KMS-11 (cell line): ENCODE results near the gene SPRR2B.
"Not testable (repeated sequence)": the region's sequence is repeated elsewhere in the genome, so short reads cannot be mapped to it uniquely, and the experiment has no call there.

ENCODE experiments used
- H2AFZ ChIP-seq: fragments of 200-600 bp; sonication (generic); 2 replicates; pipeline ENCODE4 v1.6.1; 2016; ENCODE audit warnings: antibody characterized with exemption, mixed run types, low read depth
- H3K27ac ChIP-seq: fragments of 200-600 bp; sonication (generic); 2 replicates; pipeline ENCODE4 v1.6.1; 2016; ENCODE audit warnings: mild to moderate bottlenecking, mixed run types
- H3K27me3 ChIP-seq: fragments of 200-600 bp; sonication (generic); 2 replicates; pipeline ENCODE4 v1.6.1; 2017; ENCODE audit warnings: mild to moderate bottlenecking, low read depth, mixed run types, moderate library complexity; ENCODE audit not compliant: insufficient read depth
- H3K36me3 ChIP-seq: fragments of 200-600 bp; sonication (generic); 2 replicates; pipeline ENCODE4 v1.6.1; 2017; ENCODE audit warnings: mild to moderate bottlenecking, mixed run types; ENCODE audit not compliant: insufficient read depth
- H3K4me1 ChIP-seq: fragments of 200-600 bp; sonication (generic); 2 replicates; pipeline ENCODE4 v1.6.1; 2016; ENCODE audit warnings: mild to moderate bottlenecking, low read depth, mixed run types; ENCODE audit not compliant: poor library complexity, severe bottlenecking
- H3K4me2 ChIP-seq: fragments of 200-600 bp; sonication (generic); 2 replicates; pipeline ENCODE4 v1.7.0; 2016; ENCODE audit warnings: mild to moderate bottlenecking, mixed run types
- H3K4me3 ChIP-seq: fragments of 200-600 bp; sonication (generic); IDR thresholded peaks from 2 replicates; pipeline ENCODE4 v1.6.1; 2017; ENCODE audit warnings: low read depth, low read length, mixed read lengths; ENCODE audit not compliant: insufficient read depth
- H3K79me2 ChIP-seq: fragments of 200-600 bp; sonication (generic); 2 replicates; pipeline ENCODE4 v1.6.1; 2016; ENCODE audit warnings: low read depth, mixed run types; ENCODE audit not compliant: insufficient read depth
- H3K9ac ChIP-seq: fragments of 200-600 bp; sonication (generic); 2 replicates; pipeline ENCODE4 v1.6.1; 2016; ENCODE audit warnings: mild to moderate bottlenecking, mixed run types
- H4K20me1 ChIP-seq: fragments of 200-600 bp; sonication (generic); 2 replicates; pipeline ENCODE4 v1.6.1; 2016; ENCODE audit warnings: mild to moderate bottlenecking, mixed run types; ENCODE audit not compliant: insufficient read depth
- CTCF ChIP-seq: fragments of 200-600 bp; sonication (generic); conservative IDR thresholded peaks from 2 replicates; pipeline ENCODE4 v1.6.1; 2017; ENCODE audit warnings: low read depth, mild to moderate bottlenecking, antibody characterized with exemption, low read length, moderate library complexity, mixed read lengths

Gene SPRR2B

GRCh38 chr1:153058826-153059784 is 12.3 kb downstream of the SPRR2B start:
- Histone ChIP-seq H2AFZ (no peak overlapping the region), H3K79me2 (no peaks in the 10 kb centered on the region), H3K36me3 (no peaks in the 10 kb centered on the region), H3K27me3 (no peaks in the 10 kb centered on the region), H3K4me1 (peaks cover 6% of the 10 kb centered on the region), H3K4me3 (no peak overlapping the region), H3K9ac (no peak overlapping the region), H3K27ac (no peak overlapping the region), H4K20me1 (no peaks in the 10 kb centered on the region), H3K4me2 (no peak overlapping the region)
- TF ChIP-seq CTCF = no peak

GRCh38 chr1:153058154-153058553 is 13.3 kb downstream of the SPRR2B start:
- no peaks in the 10 kb centered on the region for H3K79me2 ChIP-seq
- no peaks in the 10 kb centered on the region for H4K20me1 ChIP-seq
- no peak overlapping the region for H2AFZ ChIP-seq
- H3K36me3 ChIP-seq = no peaks in the 10 kb centered on the region
- H3K27ac ChIP-seq = no peak overlapping the region
- no peaks in the 10 kb centered on the region for H3K27me3 ChIP-seq
- no peak overlapping the region for H3K4me3 ChIP-seq
- no peak overlapping the region for H3K4me2 ChIP-seq
- peak; percentile 47; the same call in 1 of the 2 replicates for TF ChIP-seq CTCF
- peaks cover 6% of the 10 kb centered on the region for H3K4me1 ChIP-seq
- no peak overlapping the region for H3K9ac ChIP-seq

GRCh38 chr1:153057375-153057774 is 14.0 kb downstream of the SPRR2B start, which contains the start of gene SPRR2A:
Gene SPRR2A (minus strand): TSS chr1:153057512. CDS start chr1:153056735, 777 bp downstream.
- no peak within 1 kb of the TSS for H3K4me2 ChIP-seq
- no peak within 1 kb of the TSS for H2AFZ ChIP-seq
- no peak within 1 kb of the TSS for H3K4me3 ChIP-seq
- H3K4me1 ChIP-seq = peaks cover 6% of the 10 kb centered on the region
- no peak for TF ChIP-seq CTCF
- no peaks in the 10 kb centered on the region for H4K20me1 ChIP-seq
- H3K27ac ChIP-seq = no peak within 1 kb of the TSS
- H3K79me2 ChIP-seq = no peaks in the 10 kb centered on the region
- no peak within 1 kb of the TSS for H3K9ac ChIP-seq
- no peaks in the 10 kb centered on the region for H3K36me3 ChIP-seq
- no peaks in the 10 kb centered on the region for H3K27me3 ChIP-seq

- not testable (repeated sequence) for H3K9ac ChIP-seq, H3K27me3 ChIP-seq, H3K4me2 ChIP-seq, H3K4me1 ChIP-seq, H3K27ac ChIP-seq, H3K4me3 ChIP-seq, H3K36me3 ChIP-seq, H4K20me1 ChIP-seq, H2AFZ ChIP-seq, H3K79me2 ChIP-seq
These were observed 15.3 kb downstream of the SPRR2B start for GRCh38 chr1:153056111-153056510.

- H3K4me3 ChIP-seq = no peak overlapping the region
- no peaks in the 10 kb centered on the region for H3K79me2 ChIP-seq
- no peaks in the 10 kb centered on the region for H3K4me1 ChIP-seq
- no peak overlapping the region for H3K9ac ChIP-seq
- no peaks in the 10 kb centered on the region for H4K20me1 ChIP-seq
- no peaks in the 10 kb centered on the region for H3K36me3 ChIP-seq
- H3K27me3 ChIP-seq = no peaks in the 10 kb centered on the region
- H3K27ac ChIP-seq = no peak overlapping the region
- no peak overlapping the region for H3K4me2 ChIP-seq
- no peak for TF ChIP-seq CTCF
- no peak overlapping the region for H2AFZ ChIP-seq
These were observed 22.2 kb downstream of the SPRR2B start for GRCh38 chr1:153049211-153049610.
